Measurements from ENCODE around the gene EVL. TPM values are rescaled to one million over a fixed set of nuclear protein-coding genes. Genes with fewer than 3 reads are reported as not detected.

The EVL gene
- total RNA-seq, 4 donors from 2014 or later, result 24.2 to 40.1 (median 29.8) TPM

- Histone ChIP-seq H3K9me3 (no peaks in the 10 kb centered on the region), H3K4me3 (replicated peaks in 1 of 3) (no peak overlapping the region), H3K27ac (no peak overlapping the region), H3K4me1 (peaks cover 3 to 24% of the 10 kb centered on the region in 2 donors), H3K27me3 (no peaks in the 10 kb centered on the region), H3K36me3 (no peaks in the 10 kb centered on the region)
- intact Hi-C loops (cut with DNase I), result loop anchor here (2.0 kb wide), 1 partner anchor 125 kb away; no protein-coding TSS in a partner anchor
- TF ChIP-seq POLR2A (IDR thresholded peaks at IDR 0.05), result no peak
- TF ChIP-seq, protein P1, sequence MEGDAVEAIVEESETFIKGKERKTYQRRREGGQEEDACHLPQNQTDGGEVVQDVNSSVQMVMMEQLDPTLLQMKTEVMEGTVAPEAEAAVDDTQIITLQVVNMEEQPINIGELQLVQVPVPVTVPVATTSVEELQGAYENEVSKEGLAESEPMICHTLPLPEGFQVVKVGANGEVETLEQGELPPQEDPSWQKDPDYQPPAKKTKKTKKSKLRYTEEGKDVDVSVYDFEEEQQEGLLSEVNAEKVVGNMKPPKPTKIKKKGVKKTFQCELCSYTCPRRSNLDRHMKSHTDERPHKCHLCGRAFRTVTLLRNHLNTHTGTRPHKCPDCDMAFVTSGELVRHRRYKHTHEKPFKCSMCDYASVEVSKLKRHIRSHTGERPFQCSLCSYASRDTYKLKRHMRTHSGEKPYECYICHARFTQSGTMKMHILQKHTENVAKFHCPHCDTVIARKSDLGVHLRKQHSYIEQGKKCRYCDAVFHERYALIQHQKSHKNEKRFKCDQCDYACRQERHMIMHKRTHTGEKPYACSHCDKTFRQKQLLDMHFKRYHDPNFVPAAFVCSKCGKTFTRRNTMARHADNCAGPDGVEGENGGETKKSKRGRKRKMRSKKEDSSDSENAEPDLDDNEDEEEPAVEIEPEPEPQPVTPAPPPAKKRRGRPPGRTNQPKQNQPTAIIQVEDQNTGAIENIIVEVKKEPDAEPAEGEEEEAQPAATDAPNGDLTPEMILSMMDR (IDR thresholded peaks at IDR 0.05), result no peak
- 95 to 98% methylated on average over 9 of the region's 9 CpGs for WGBS, 2 donors
- no peak for DNase-seq
These were observed 44.4 kb downstream of the EVL start for GRCh38 chr14:100109594-100109955.

- no peaks in the 10 kb centered on the region for H3K9me3 ChIP-seq
- no peak for DNase-seq
- H3K4me1 ChIP-seq, result peaks cover 3 to 18% of the 10 kb centered on the region in 2 donors
- no peak overlapping the region for H3K27ac ChIP-seq
- no peaks in the 10 kb centered on the region for H3K27me3 ChIP-seq
- H3K4me3 ChIP-seq (replicated peaks in 1 of 3), result no peak overlapping the region
- H3K36me3 ChIP-seq, result no peaks in the 10 kb centered on the region
- intact Hi-C loops (cut with DNase I), result no loop called here
- 76 to 80% methylated on average over 4 to 6 of the region's 6 CpGs for WGBS, 2 donors
- TF ChIP-seq, protein P1 (IDR thresholded peaks at IDR 0.05), result no peak
- TF ChIP-seq POLR2A (IDR thresholded peaks at IDR 0.05), result no peak
These were observed 45.6 kb downstream of the EVL start for GRCh38 chr14:100110816-100111215.

GRCh38 chr14:100111931-100112704 lies 46.9 kb downstream of the EVL start:
- Histone ChIP-seq H3K9me3 (no peaks in the 10 kb centered on the region), H3K27ac (no peak overlapping the region), H3K4me1 (peaks cover 0 to 12% of the 10 kb centered on the region in 2 donors), H3K36me3 (no peaks in the 10 kb centered on the region), H3K27me3 (no peaks in the 10 kb centered on the region), H3K4me3 (replicated peaks in 1 of 3) (no peak overlapping the region)
- WGBS, 2 donors, result 89 to 91% methylated on average over 11 of the region's 11 CpGs
- TF ChIP-seq, protein P1 (IDR thresholded peaks at IDR 0.05), result no peak
- TF ChIP-seq POLR2A (IDR thresholded peaks at IDR 0.05), result no peak
- intact Hi-C loops (cut with DNase I), result no loop called here
- DNase-seq, result no peak

DNA sequence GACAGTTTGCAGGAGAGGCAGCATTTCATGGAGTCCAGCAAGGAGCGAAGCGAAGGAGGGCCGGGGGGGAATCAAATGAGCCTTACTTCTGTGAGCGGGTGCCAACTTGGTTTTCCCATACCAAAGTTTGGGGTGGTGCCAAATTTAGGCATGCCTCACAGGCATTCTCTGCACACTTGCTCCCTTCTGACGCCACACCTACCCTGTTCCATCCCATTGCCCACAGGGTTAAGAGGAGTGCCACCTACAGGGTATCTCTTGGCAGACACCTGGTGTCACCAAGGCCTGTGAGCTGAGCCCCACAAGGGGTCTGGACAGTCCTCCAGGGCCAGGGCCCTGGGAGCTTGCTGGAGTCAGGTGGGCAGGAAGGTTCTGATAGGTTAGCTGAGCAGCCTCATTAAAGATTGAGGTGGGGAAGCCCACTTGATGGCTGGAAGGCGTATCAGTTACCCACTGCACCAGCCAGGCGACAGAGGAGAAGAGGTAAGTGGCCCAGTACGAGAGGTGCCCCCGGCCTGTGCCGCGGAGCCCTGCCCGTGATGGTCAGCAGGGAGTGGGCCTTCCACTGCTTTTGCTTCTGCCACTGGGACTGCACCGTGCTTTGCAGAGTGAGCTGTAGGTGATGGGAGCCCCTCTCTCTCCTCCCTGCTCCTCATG lies 49.0 kb downstream of the EVL start:
- no peak for TF ChIP-seq POLR2A (IDR thresholded peaks at IDR 0.05)
- TF ChIP-seq, protein P1 (IDR thresholded peaks at IDR 0.05), result no peak
- H3K4me3 ChIP-seq (replicated peaks in 1 of 3), result no peak overlapping the region
- no peaks in the 10 kb centered on the region for H3K27me3 ChIP-seq
- H3K9me3 ChIP-seq, result no peaks in the 10 kb centered on the region
- no peaks in the 10 kb centered on the region for H3K4me1 ChIP-seq
- intact Hi-C loops (cut with DNase I), result no loop called here
- no peak overlapping the region for H3K27ac ChIP-seq
- DNase-seq, result no peak
- WGBS, 2 donors, result 87 to 92% methylated on average over 5 to 13 of the region's 13 CpGs
- H3K36me3 ChIP-seq, result no peaks in the 10 kb centered on the region

DNA sequence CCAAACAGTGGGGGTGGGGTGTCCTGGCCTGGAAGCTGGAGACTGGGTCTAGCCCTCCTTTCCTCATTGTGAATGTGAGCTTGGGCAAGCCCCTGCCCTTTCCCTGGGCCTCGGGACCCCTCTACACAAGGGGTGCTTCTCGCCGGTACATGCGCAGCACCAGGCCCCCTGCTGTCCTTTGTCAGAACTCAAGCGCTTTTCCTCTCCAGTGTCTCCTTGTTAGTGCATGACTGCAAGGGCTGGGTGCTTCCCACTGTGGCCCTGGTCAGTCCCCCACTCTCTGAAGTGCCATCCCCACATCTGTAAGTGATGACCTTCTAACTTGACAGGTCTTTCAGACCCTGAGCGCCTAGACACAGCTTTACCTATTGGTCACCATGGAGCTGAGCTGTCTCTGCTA lies 50.0 kb downstream of the EVL start:
- Histone ChIP-seq H3K4me1 (no peaks in the 10 kb centered on the region), H3K36me3 (no peaks in the 10 kb centered on the region), H3K4me3 (replicated peaks in 1 of 3) (no peak overlapping the region), H3K9me3 (no peaks in the 10 kb centered on the region), H3K27ac (no peak overlapping the region), H3K27me3 (no peaks in the 10 kb centered on the region)
- no peak for DNase-seq
- WGBS, 2 donors, result 95 to 98% methylated on average over 6 of the region's 6 CpGs
- no peak for TF ChIP-seq POLR2A (IDR thresholded peaks at IDR 0.05)
- TF ChIP-seq, protein P1 (IDR thresholded peaks at IDR 0.05), result no peak
- intact Hi-C loops (cut with DNase I), result no loop called here
